ENCODE results near the gene BAAT. TPM values are rescaled to one million over a fixed set of nuclear protein-coding genes. Genes with fewer than 3 reads are reported as not detected.

The BAAT gene
- total and polyA plus RNA-seq, 2 experiments from 2014 or later = 0.19 TPM; not detected in 1

- in situ Hi-C loops (cut with MboI) = no loop called here
- H3K79me2 ChIP-seq (ENCODE audit: insufficient read depth) = no peaks in the 10 kb centered on the region
Observed at GRCh38 chr9:101415578-101415977, 30.8 kb upstream of the BAAT start.

DNA sequence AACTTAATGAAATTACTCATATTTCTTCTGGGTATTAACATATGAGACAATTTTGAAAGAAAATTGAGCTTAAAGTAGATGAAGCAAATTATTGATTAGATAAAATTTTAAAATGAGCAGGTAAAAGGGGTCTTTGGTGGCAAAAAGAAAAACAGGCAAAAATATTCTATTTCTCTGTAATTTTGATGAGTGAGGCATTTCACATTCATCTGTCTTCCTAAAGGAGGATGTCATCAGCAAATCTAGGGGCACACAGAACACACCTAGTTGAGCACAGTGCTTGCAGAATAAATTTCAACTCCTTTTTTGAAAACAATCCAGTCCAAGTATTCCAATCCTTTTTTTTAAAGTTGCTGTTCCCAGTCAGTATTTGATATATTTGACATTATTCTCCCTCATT lies 30.0 kb upstream of the BAAT start:
- Histone ChIP-seq H3K4me2 (ENCODE audit: unreplicated experiment) (no peak overlapping the region), H4K20me1 (ENCODE audit: insufficient read depth) (no peaks in the 10 kb centered on the region), H3K9me3 (ENCODE audit: low read depth) (peaks cover 6% of the 10 kb centered on the region), H3K9me2 (ENCODE audit: insufficient read depth) (no peaks in the 10 kb centered on the region), H3F3A (ENCODE audit: insufficient read depth) (peaks cover 28% of the 10 kb centered on the region), H3K27ac (no peak overlapping the region), H3K79me2 (ENCODE audit: insufficient read depth) (no peaks in the 10 kb centered on the region), H3K4me1 (ENCODE audit: insufficient read depth) (peaks cover 5% of the 10 kb centered on the region; the same call in 1 of the 2 replicates), H3K36me3 (ENCODE audit: low read depth) (peaks cover 9% of the 10 kb centered on the region), H3K4me3 (no peak overlapping the region), H3K27me3 (replicated peaks; ENCODE audit: insufficient read depth) (no peaks in the 10 kb centered on the region), H2AFZ (no peak overlapping the region), H3K9ac (no peak overlapping the region)
- TF ChIP-seq EZH2phosphoT487 (IDR thresholded peaks at IDR 0.05; ENCODE audit: insufficient read depth, low read depth) = no peak
- no peak for TF ChIP-seq EZH2 (IDR thresholded peaks at IDR 0.05; ENCODE audit: insufficient read depth, poor library complexity, severe bottlenecking)
- in situ Hi-C loops (cut with MboI) = no loop called here
- DNase-seq = no peak

More at GRCh38 chr9:101415578-101415977, 30.8 kb upstream of the BAAT start:
- Histone ChIP-seq H3K36me3 (ENCODE audit: low read depth) (peaks cover 2% of the 10 kb centered on the region; the same call in 1 of the 2 replicates), H3F3A (ENCODE audit: insufficient read depth) (peaks cover 28% of the 10 kb centered on the region), H3K4me3 (no peak overlapping the region), H3K9ac (no peak overlapping the region), H3K9me3 (ENCODE audit: low read depth) (no peaks in the 10 kb centered on the region), H4K20me1 (ENCODE audit: insufficient read depth) (no peaks in the 10 kb centered on the region), H3K9me2 (ENCODE audit: insufficient read depth) (no peaks in the 10 kb centered on the region), H3K4me2 (ENCODE audit: unreplicated experiment) (no peak overlapping the region), H3K27ac (no peak overlapping the region), H3K4me1 (ENCODE audit: insufficient read depth) (peaks cover 5% of the 10 kb centered on the region; the same call in 1 of the 2 replicates), H3K27me3 (replicated peaks; ENCODE audit: insufficient read depth) (no peaks in the 10 kb centered on the region), H2AFZ (no peak overlapping the region)
- DNase-seq = no peak
- no peak for TF ChIP-seq EZH2 (IDR thresholded peaks at IDR 0.05; ENCODE audit: insufficient read depth, poor library complexity, severe bottlenecking)
- TF ChIP-seq EZH2phosphoT487 (IDR thresholded peaks at IDR 0.05; ENCODE audit: insufficient read depth, low read depth) = no peak

- Histone ChIP-seq H3K4me1 (ENCODE audit: insufficient read depth) (no peaks in the 10 kb centered on the region), H4K20me1 (ENCODE audit: insufficient read depth) (no peaks in the 10 kb centered on the region), H3F3A (ENCODE audit: insufficient read depth) (no peaks in the 10 kb centered on the region; the same call in 1 of the 2 replicates), H2AFZ (no peak overlapping the region), H3K9ac (no peak overlapping the region), H3K4me3 (no peak overlapping the region), H3K27ac (no peak overlapping the region), H3K36me3 (ENCODE audit: low read depth) (peaks cover 65% of the 10 kb centered on the region), H3K9me3 (ENCODE audit: low read depth) (peaks cover 20% of the 10 kb centered on the region), H3K27me3 (replicated peaks; ENCODE audit: insufficient read depth) (no peaks in the 10 kb centered on the region), H3K4me2 (ENCODE audit: unreplicated experiment) (no peak overlapping the region), H3K9me2 (ENCODE audit: insufficient read depth) (no peaks in the 10 kb centered on the region), H3K79me2 (ENCODE audit: insufficient read depth) (0 out of 2 replicates have a peak, but pooled peaks cover 13% of the 10 kb centered on the region)
- no peak for TF ChIP-seq EZH2 (IDR thresholded peaks at IDR 0.05; ENCODE audit: insufficient read depth, poor library complexity, severe bottlenecking)
- TF ChIP-seq EZH2phosphoT487 (IDR thresholded peaks at IDR 0.05; ENCODE audit: insufficient read depth, low read depth) = no peak
- WGBS, 2 experiments (ENCODE audit: low coverage in 1 of 2, low lambda C conversion rate in 2 of 2, missing lambda C conversion rate in 2 of 2) = 98% methylated on average over 4 of the region's 4 CpGs
- peak; percentile 30 for DNase-seq
- in situ Hi-C loops (cut with MboI) = no loop called here
Observed at GRCh38 chr9:101409079-101409477, 24.3 kb upstream of the BAAT start.

DNA sequence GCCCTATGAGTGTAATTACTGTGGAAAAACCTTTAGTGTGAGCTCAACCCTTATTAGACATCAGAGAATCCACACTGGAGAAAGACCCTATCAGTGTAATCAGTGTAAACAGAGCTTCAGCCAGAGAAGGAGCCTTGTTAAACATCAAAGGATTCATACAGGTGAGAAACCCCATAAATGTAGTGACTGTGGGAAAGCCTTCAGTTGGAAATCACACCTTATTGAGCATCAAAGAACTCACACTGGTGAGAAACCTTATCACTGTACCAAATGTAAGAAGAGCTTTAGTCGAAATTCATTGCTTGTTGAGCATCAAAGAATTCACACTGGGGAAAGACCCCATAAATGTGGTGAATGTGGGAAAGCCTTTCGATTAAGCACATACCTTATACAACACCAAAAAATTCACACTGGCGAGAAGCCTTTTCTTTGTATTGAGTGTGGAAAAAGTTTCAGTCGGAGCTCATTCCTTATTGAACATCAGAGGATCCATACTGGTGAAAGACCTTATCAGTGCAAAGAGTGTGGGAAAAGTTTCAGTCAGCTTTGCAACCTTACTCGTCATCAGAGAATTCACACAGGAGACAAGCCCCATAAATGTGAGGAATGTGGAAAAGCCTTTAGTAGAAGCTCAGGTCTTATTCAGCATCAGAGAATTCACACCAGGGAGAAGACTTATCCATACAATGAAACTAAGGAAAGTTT lies 23.7 kb upstream of the BAAT start:
- Histone ChIP-seq H3K9me3 (ENCODE audit: low read depth) (peaks cover 20% of the 10 kb centered on the region), H3F3A (ENCODE audit: insufficient read depth) (no peaks in the 10 kb centered on the region; the same call in 1 of the 2 replicates), H3K27me3 (replicated peaks; ENCODE audit: insufficient read depth) (no peaks in the 10 kb centered on the region), H3K4me3 (no peak overlapping the region), H3K9me2 (ENCODE audit: insufficient read depth) (no peaks in the 10 kb centered on the region), H4K20me1 (ENCODE audit: insufficient read depth) (no peaks in the 10 kb centered on the region), H3K27ac (no peak overlapping the region), H3K79me2 (ENCODE audit: insufficient read depth) (peaks cover 18% of the 10 kb centered on the region), H2AFZ (no peak overlapping the region), H3K4me2 (ENCODE audit: unreplicated experiment) (no peak overlapping the region), H3K9ac (no peak overlapping the region), H3K36me3 (ENCODE audit: low read depth) (peaks cover 70% of the 10 kb centered on the region), H3K4me1 (ENCODE audit: insufficient read depth) (no peaks in the 10 kb centered on the region)
- no peak for TF ChIP-seq EZH2 (IDR thresholded peaks at IDR 0.05; ENCODE audit: insufficient read depth, poor library complexity, severe bottlenecking)
- TF ChIP-seq EZH2phosphoT487 (IDR thresholded peaks at IDR 0.05; ENCODE audit: insufficient read depth, low read depth) = no peak
- no peak for DNase-seq
- 98 to 100% methylated on average over 5 of the region's 5 CpGs for WGBS, 2 experiments (ENCODE audit: low coverage in 1 of 2, low lambda C conversion rate in 2 of 2, missing lambda C conversion rate in 2 of 2)
- in situ Hi-C loops (cut with MboI) = no loop called here
